GM19467 (cell line): Measurements from ENCODE around the gene TOMT.

Experiments
- ATAC-seq: cut with Tn5 transposase; IDR thresholded peaks from one replicate; pipeline ENCODE4 v1.9.1; 2021; ENCODE audit warnings: mild to moderate bottlenecking, moderate library complexity; ENCODE audit not compliant: unreplicated experiment

The TOMT gene

GRCh38 chr11:72157131-72157530 is 51.4 kb downstream of the TOMT start:
- ATAC-seq: no peak
